GM12878 (cell line): ENCODE data around the gene JMJD7. TPM values are rescaled to one million over a fixed set of nuclear protein-coding genes. Genes with fewer than 3 reads are reported as not detected.

Experiments
- ATAC-seq: fragments of 200-7000 bp; cut with Tn5 transposase; 3 replicates; pipeline ENCODE4 v1.9.1; 2020; ENCODE audit warnings: mild to moderate bottlenecking, moderate library complexity
- BruUV-seq: library from RNA; stranded (reverse); fragments of 400-500 nt; replicated peaks from 2 replicates; lab custom pipeline; 2021; lab: Mats Ljungman, UMichigan
- CTCF ChIA-PET: fragments of 300-600 bp; sonication (Branson Sonifier 250); formaldehyde crosslinking; extraction: SDS; loops from one replicate; lab custom pipeline; 2021; ENCODE audit warnings: inconsistent platforms; lab: Yijun Ruan, JAX
- POLR2A ChIA-PET: fragments of 350-600 bp; formaldehyde crosslinking; extraction: SDS; loops from one replicate; lab custom pipeline; 2021; ENCODE audit warnings: inconsistent platforms; lab: Charles Lee
- RAD21 ChIA-PET: fragments of 300-600 bp; sonication (Branson Sonifier 250); formaldehyde crosslinking; loops from one replicate; lab custom pipeline; 2023; ENCODE audit warnings: antibody characterized with exemption; ENCODE audit not compliant: unreplicated experiment; lab: Charles Lee
- SMC1A ChIA-PET: fragments of 300-600 bp; sonication (Branson Sonifier 250); formaldehyde crosslinking; loops from one replicate; lab custom pipeline; 2023; ENCODE audit not compliant: unreplicated experiment, uncharacterized antibody; lab: Charles Lee
- DNase-seq: peaks from one replicate; pipeline ENCODE4 v3.0.0-alpha.2; 2011; ENCODE audit warnings: low read depth, low spot score
- FAIRE-seq: peaks from 3 replicates; lab custom pipeline; 2011; peaks lifted over from hg19 to GRCh38; lab: Jason Lieb, UNC
- H2AFZ ChIP-seq: 2 replicates; pipeline ENCODE4 v1.6.0; 2011; ENCODE audit warnings: low read depth, low read length, control low read depth; ENCODE audit not compliant: control insufficient read depth
- H3K27ac ChIP-seq: 2 replicates; pipeline ENCODE4 v1.5.1; 2011; ENCODE audit warnings: control low read depth; ENCODE audit not compliant: control insufficient read depth, insufficient read depth
- H3K27me3 ChIP-seq, 2 experiments: replicated peaks in 1 of 2; 2 replicates each; pipeline versions ENCODE4 v1.6.0 to v1.6.1; 2011; ENCODE audit warnings: low read length in 1 of 2; ENCODE audit not compliant: control insufficient read depth in 2 of 2, insufficient read depth in 2 of 2
- H3K36me3 ChIP-seq, 2 experiments: 2 replicates each; pipeline ENCODE4 v1.5.1; 2011; ENCODE audit warnings: low read length in 1 of 2; ENCODE audit not compliant: control insufficient read depth in 2 of 2, insufficient read depth in 2 of 2
- H3K4me1 ChIP-seq: 2 replicates; pipeline ENCODE4 v1.6.1; 2011; ENCODE audit warnings: mild to moderate bottlenecking, low read length, moderate library complexity, mixed read lengths; ENCODE audit not compliant: control insufficient read depth, insufficient read depth
- H3K4me2 ChIP-seq: 2 replicates; pipeline ENCODE4 v1.6.0; 2011; ENCODE audit warnings: control low read depth; ENCODE audit not compliant: control insufficient read depth, insufficient read depth
- H3K4me3 ChIP-seq: fragments of 200-600 bp; sonication (generic); 2 replicates; pipeline ENCODE4 v1.5.1; 2016
- H3K79me2 ChIP-seq: 2 replicates; pipeline ENCODE4 v1.6.0; 2011; ENCODE audit warnings: low read length; ENCODE audit not compliant: control insufficient read depth, insufficient read depth
- H3K9ac ChIP-seq: 2 replicates; pipeline ENCODE4 v1.8.0; 2011; ENCODE audit warnings: low read length, control low read depth, mixed read lengths; ENCODE audit not compliant: control insufficient read depth, insufficient read depth
- H3K9me3 ChIP-seq: replicated peaks from 3 replicates; pipeline ENCODE4 v1.5.1; 2011; ENCODE audit warnings: mild to moderate bottlenecking, low read length; ENCODE audit not compliant: control insufficient read depth, insufficient read depth
- H4K20me1 ChIP-seq: 2 replicates; pipeline ENCODE4 v1.6.0; 2011; ENCODE audit not compliant: control insufficient read depth, insufficient read depth
- BCL3 ChIP-seq: IDR thresholded peaks from 2 replicates; pipeline ENCODE4 v1.6.1; 2011; ENCODE audit warnings: borderline replicate concordance, low read depth, mild to moderate bottlenecking, moderate library complexity, low read length; ENCODE audit not compliant: insufficient read depth, poor library complexity, severe bottlenecking
- CEBPB ChIP-seq, 2 experiments: fragments of 150-350 bp in 1 of 2; IDR thresholded peaks; 2 replicates each; pipeline ENCODE4 v1.6.1; 2012 to 2014; ENCODE audit warnings: low read depth in 2 of 2, low read length in 2 of 2, borderline replicate concordance in 1 of 2, inconsistent platforms in 1 of 2
- CHD1 ChIP-seq: IDR thresholded peaks from 2 replicates; pipeline ENCODE4 v1.6.1; 2012; ENCODE audit warnings: low read depth, low read length, improper control_type of control experiment
- FOXK2 ChIP-seq: fragments of 450-650 bp; IDR thresholded peaks from 2 replicates; pipeline ENCODE4 v1.6.1; 2017; ENCODE audit warnings: mild to moderate bottlenecking, moderate library complexity
- HDGF ChIP-seq: fragments of 450-650 bp; IDR thresholded peaks from 2 replicates; pipeline ENCODE4 v1.6.1; 2016; ENCODE audit warnings: antibody characterized with exemption
- POLR2AphosphoS2 ChIP-seq: IDR thresholded peaks from 2 replicates; pipeline ENCODE4 v1.6.1; 2011; ENCODE audit warnings: low read depth, mild to moderate bottlenecking, low read length, improper control_type of control experiment, moderate library complexity
- RB1 ChIP-seq: fragments of 450-650 bp; formaldehyde crosslinking; IDR thresholded peaks from 2 replicates; pipeline ENCODE4 v1.6.1; 2017; ENCODE audit warnings: mild to moderate bottlenecking, borderline replicate concordance
- STAT3 ChIP-seq: IDR thresholded peaks from 2 replicates; pipeline ENCODE4 v1.6.1; 2011; ENCODE audit warnings: low read depth, low read length, improper control_type of control experiment
- ZBTB33 ChIP-seq: fragments of 450-650 bp; IDR thresholded peaks from 2 replicates; pipeline ENCODE4 v1.6.1; 2017; ENCODE audit warnings: mild to moderate bottlenecking
- ZNF207 ChIP-seq: fragments of 450-650 bp; IDR thresholded peaks from 2 replicates; pipeline ENCODE4 v1.6.1; 2014; ENCODE audit warnings: antibody characterized with exemption, mild to moderate bottlenecking, borderline replicate concordance
- ZNF274 ChIP-seq: IDR thresholded peaks from one replicate; pipeline ENCODE4 v1.8.0; 2011; ENCODE audit not compliant: insufficient read length, insufficient read depth
- ZNF384 ChIP-seq: IDR thresholded peaks from 2 replicates; pipeline ENCODE4 v1.6.1; 2012; ENCODE audit warnings: low read depth, mild to moderate bottlenecking, low read length, improper control_type of control experiment, borderline replicate concordance
- ZNF622 ChIP-seq: fragments of 450-650 bp; IDR thresholded peaks from 2 replicates; pipeline ENCODE4 v1.6.1; 2017; ENCODE audit warnings: mild to moderate bottlenecking, inconsistent platforms
- WGBS: methylation state at CpG from one replicate; pipeline ENCODE4 v1.1.6; 2016; ENCODE audit warnings: low lambda C conversion rate; ENCODE audit not compliant: insufficient replicate concordance, insufficient coverage; ENCODE audit errors: missing lambda C conversion rate; 5-methylcytosine and 5-hydroxymethylcytosine counted together
- in situ Hi-C: fragments of 300-500 bp; cut with MboI; formaldehyde crosslinking; loops from 9 replicates; pipeline ENCODE4 v1.14.3; 2018; ENCODE audit warnings: mixed read lengths
- intact Hi-C: fragments of 100-400 bp; cut with micrococcal nuclease; formaldehyde crosslinking; loops from one replicate; pipeline ENCODE4 v1.14.2; 2022; ENCODE audit not compliant: unreplicated experiment
- polyA plus RNA-seq, 11 experiments: library from polyadenylated mRNA; depleted of rRNA in 4 of 11; unstranded in 6 of 11; stranded (reverse) in 5 of 11; fragments of >200 nt; fragmentation: Nextera tagmentation in 4 of 11; fragmentation: Illumina TruSeq in 1 of 11; extraction: Ambion mirVana in 4 of 11; extraction: Trizol in 1 of 11; gene quantifications; 1 replicate in 1 of 11; 2 replicates in 10 of 11; pipeline versions ENCODE4 v1.2.1 to v1.2.3, GENCODE V29; 2011 to 2016; ENCODE audit warnings: inconsistent platforms in 2 of 11, missing spikeins in 2 of 11, low read depth in 1 of 11
- total RNA-seq, 4 experiments: library from RNA; depleted of rRNA in 3 of 4; stranded (reverse); fragments of >200 nt in 3 of 4; fragmentation: Illumina TruSeq in 1 of 4; extraction: Trizol in 1 of 4; gene quantifications; 2 replicates each; pipeline versions ENCODE4 v1.2.1 to v1.2.3, GENCODE V29; 2013 to 2021

JMJD7 gene
- total and polyA plus RNA-seq, 10 of the 15 experiments (the other 5 are each of a cell fraction or from before 2014, with no cell fraction given), result 0.79 to 12.2 (median 6.5) TPM

- H3K79me2 ChIP-seq, result no peaks in the 10 kb centered on the region
- WGBS, result 50% methylated on average over 2 of the region's 2 CpGs
- intact Hi-C loops (no loop called here), in situ Hi-C loops (no loop called here)
- no peak overlapping the region for H3K9ac ChIP-seq
- ChIA-PET RAD21 (interaction anchor here (3.1 to 12.6 kb wide), 3 partner anchors 35 to 343 kb away, joined by 15 to 305 read pairs (median 20); partner anchors contain the start of gene MAPKBP1), CTCF (interaction anchor here (0.6 to 6.3 kb wide), 3 partner anchors 10 to 343 kb away, joined by 3 to 365 read pairs (median 18); partner anchors contain the start of gene MAPKBP1), SMC1A (interaction anchor here (0.7 to 8.3 kb wide), 3 partner anchors 34 to 343 kb away, joined by 3 to 268 read pairs (median 4); partner anchors contain the start of gene MAPKBP1), POLR2A (no interaction called here)
- no peaks in the 10 kb centered on the region for H3K9me3 ChIP-seq
- H3K4me3 ChIP-seq, result no peak overlapping the region
- no peaks in the 10 kb centered on the region for H4K20me1 ChIP-seq
- no peak for FAIRE-seq
- H3K4me2 ChIP-seq, result no peak overlapping the region
- no peak for ATAC-seq
- peaks cover 0 to 12% of the 10 kb centered on the region in 2 experiments; a peak in 3 of 4 replicates for H3K36me3 ChIP-seq
- no TSS peak for BruUV-seq
- no peak overlapping the region for H2AFZ ChIP-seq
- H3K27me3 ChIP-seq, result no peaks in the 10 kb centered on the region
- H3K4me1 ChIP-seq, result no peaks in the 10 kb centered on the region
- no peak overlapping the region for H3K27ac ChIP-seq
- no peak for DNase-seq
- TF ChIP-seq POLR2AphosphoS2 (no peak), HDGF (no peak), BCL3 (no peak), ZNF384 (no peak), RB1 (no peak), CEBPB (IDR thresholded peaks at IDR 0.05; ENCODE audit: borderline replicate concordance in 1 of 2, low read depth in 2 of 2, low read length in 2 of 2) (no peak), ZNF274 (no peak), ZBTB33 (no peak), ZNF622 (no peak), FOXK2 (no peak), STAT3 (no peak), ZNF207 (no peak), CHD1 (no peak)
Measured at GRCh38 chr15:41809121-41809520, 18.8 kb upstream of the JMJD7 start.
